Fibroblast of lung (primary cell): Measurements from ENCODE around the gene CLNK. TPM values are rescaled to one million over a fixed set of nuclear protein-coding genes. Genes with fewer than 3 reads are reported as not detected.

Source experiments
- DNase-seq, 2 donors: peaks; one replicate each; pipeline versions ENCODE4 v3.0.0 to v3.0.0-alpha.2; 2010; ENCODE audit warnings: low read depth in 2 of 2
- H2AFZ ChIP-seq: 2 replicates; pipeline ENCODE4 v1.5.1; 2012; ENCODE audit warnings: low read length, control low read depth, inconsistent platforms
- H3K27ac ChIP-seq: 2 replicates; pipeline ENCODE4 v1.5.1; 2011; ENCODE audit warnings: low read length, control low read depth; ENCODE audit not compliant: insufficient read depth
- H3K27me3 ChIP-seq: 2 replicates; pipeline ENCODE4 v1.5.1; 2011; ENCODE audit warnings: mild to moderate bottlenecking, low read length; ENCODE audit not compliant: control insufficient read depth, insufficient read depth
- H3K36me3 ChIP-seq: 2 replicates; pipeline ENCODE4 v1.5.1; 2011; ENCODE audit warnings: low read length; ENCODE audit not compliant: control insufficient read depth, insufficient read depth
- H3K4me1 ChIP-seq: 2 replicates; pipeline ENCODE4 v1.5.1; 2011; ENCODE audit warnings: low read length; ENCODE audit not compliant: control insufficient read depth, insufficient read depth; ENCODE audit errors: extremely low read depth
- H3K4me2 ChIP-seq: 2 replicates; pipeline ENCODE4 v1.5.1; 2011; ENCODE audit warnings: low read length, control low read depth; ENCODE audit not compliant: insufficient read depth; ENCODE audit errors: extremely low read depth
- H3K4me3 ChIP-seq, 4 experiments: fragments of 200-600 bp in 1 of 4; sonication (generic) in 1 of 4; replicated peaks in 1 of 4; 2 replicates each; pipeline ENCODE4 v1.5.1; 2011 to 2016; ENCODE audit warnings: low read length in 4 of 4, low read depth in 3 of 4, mild to moderate bottlenecking in 3 of 4, control low read depth in 2 of 4, inconsistent platforms in 1 of 4, mixed read lengths in 1 of 4; ENCODE audit not compliant: insufficient read depth in 1 of 4; ENCODE audit errors: control extremely low read depth in 1 of 4
- H3K79me2 ChIP-seq: 2 replicates; pipeline ENCODE4 v1.5.1; 2012; ENCODE audit warnings: mild to moderate bottlenecking, low read length, inconsistent platforms; ENCODE audit not compliant: control insufficient read depth, insufficient read depth
- H3K9ac ChIP-seq: 2 replicates; pipeline ENCODE4 v1.5.1; 2011; ENCODE audit warnings: mild to moderate bottlenecking, low read length, control low read depth; ENCODE audit not compliant: insufficient read depth
- H3K9me3 ChIP-seq: 2 replicates; pipeline ENCODE4 v1.5.1; 2012; ENCODE audit warnings: low read depth, low read length; ENCODE audit not compliant: control insufficient read depth, insufficient read depth
- H4K20me1 ChIP-seq: 2 replicates; pipeline ENCODE4 v1.5.1; 2011; ENCODE audit warnings: low read length; ENCODE audit not compliant: control insufficient read depth, insufficient read depth; ENCODE audit errors: extremely low read depth
- CTCF ChIP-seq, 2 donors: IDR thresholded peaks in 1 of 2; conservative IDR thresholded peaks in 1 of 2; 1 replicate in 1 of 2; 2 replicates in 1 of 2; pipeline ENCODE4 v1.5.1; 2011 to 2012; ENCODE audit warnings: low read length in 2 of 2, control low read depth in 1 of 2, inconsistent platforms in 1 of 2, low read depth in 1 of 2, mild to moderate bottlenecking in 1 of 2
- EZH2 ChIP-seq: IDR thresholded peaks from 2 replicates; pipeline ENCODE4 v1.5.1; 2012; ENCODE audit warnings: low read length, control low read depth, mild to moderate bottlenecking; ENCODE audit errors: missing control alignments
- polyA plus RNA-seq, 2 donors: library from polyadenylated mRNA; depleted of rRNA in 1 of 2; stranded (reverse) in 1 of 2; unstranded in 1 of 2; fragments of >200 nt; gene quantifications; 2 replicates each; pipeline ENCODE4 v1.2.1, GENCODE V29; 2011 to 2012; ENCODE audit warnings: missing spikeins in 1 of 2
- total RNA-seq: library from RNA; depleted of rRNA; stranded (reverse); fragments of >200 nt; gene quantifications from 2 replicates; pipeline ENCODE4 v1.2.1, GENCODE V29; 2014

CLNK gene
- total and polyA plus RNA-seq, 2 donors (not counting 1 experiment from before 2014, with no cell fraction given) = not detected

DNA sequence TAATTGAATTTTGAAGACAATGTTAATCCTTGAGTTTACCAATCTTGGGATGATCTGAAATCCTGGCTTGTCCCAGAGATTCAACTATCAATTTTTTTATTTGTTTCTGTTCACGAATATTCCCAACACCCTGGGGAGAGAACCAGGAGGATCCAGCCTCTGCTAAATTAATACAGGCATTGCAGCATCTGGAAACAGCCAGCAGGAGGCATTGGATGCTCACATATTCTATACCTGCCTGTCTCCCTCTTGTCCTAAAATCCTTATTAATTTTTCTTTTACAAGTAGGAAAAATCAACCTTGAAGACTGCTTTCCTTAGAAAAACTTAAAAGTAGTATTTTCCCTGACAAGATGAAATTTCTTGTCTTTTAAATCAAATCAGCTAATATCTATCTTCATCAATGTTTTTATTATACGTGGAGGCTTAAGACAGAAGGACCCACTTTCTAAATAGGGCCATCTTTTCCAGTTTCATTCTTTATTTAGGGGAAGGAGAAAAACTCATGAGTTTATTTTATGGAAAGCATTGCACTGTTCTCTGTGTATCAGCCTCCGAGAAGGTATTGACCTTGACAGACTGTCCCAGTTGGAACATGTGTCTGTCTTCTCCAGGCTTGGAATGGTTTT, 102.4 kb downstream of the CLNK start:
- no peak overlapping the region for H2AFZ ChIP-seq
- H3K27ac ChIP-seq = no peak overlapping the region
- H3K36me3 ChIP-seq = no peaks in the 10 kb centered on the region
- H3K79me2 ChIP-seq = no peaks in the 10 kb centered on the region
- peak; percentile 37 to 77 for DNase-seq
- no peaks in the 10 kb centered on the region for H4K20me1 ChIP-seq
- H3K27me3 ChIP-seq = no peaks in the 10 kb centered on the region
- H3K4me2 ChIP-seq = no peak overlapping the region
- H3K9ac ChIP-seq = no peak overlapping the region
- no peak overlapping the region for H3K4me3 ChIP-seq
- no peaks in the 10 kb centered on the region for H3K9me3 ChIP-seq
- H3K4me1 ChIP-seq = no peaks in the 10 kb centered on the region
- TF ChIP-seq CTCF (conservative IDR thresholded peaks at IDR 0.05 in 1 of 2, IDR thresholded peaks at IDR 0.05 in 1 of 2; ENCODE audit: low read depth in 1 of 2, low read length in 2 of 2) = peak; percentile 96 to 97
- no peak for TF ChIP-seq EZH2

DNA sequence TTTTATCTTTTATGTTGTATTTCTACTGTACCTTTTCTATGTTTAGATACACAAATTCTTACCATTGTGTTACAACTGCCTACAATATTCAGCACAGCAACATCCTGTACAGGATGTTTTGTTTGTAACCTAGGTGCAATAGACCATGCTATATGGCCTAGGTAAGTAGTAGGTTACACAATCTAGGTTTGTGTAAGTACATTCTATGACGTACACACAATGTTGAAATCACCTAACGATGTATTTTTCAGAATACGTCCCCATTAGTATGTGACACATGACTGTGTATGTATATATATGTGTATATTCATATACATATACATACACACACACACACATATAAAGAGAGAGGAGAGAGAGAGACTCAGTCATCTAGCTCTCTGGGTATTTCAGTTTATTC, 103.5 kb downstream of the CLNK start:
- Histone ChIP-seq H3K27ac (no peak overlapping the region), H3K4me2 (no peak overlapping the region), H3K36me3 (no peaks in the 10 kb centered on the region), H2AFZ (no peak overlapping the region), H3K9me3 (no peaks in the 10 kb centered on the region), H3K9ac (no peak overlapping the region), H3K27me3 (no peaks in the 10 kb centered on the region), H3K4me3 (no peak overlapping the region), H3K4me1 (no peaks in the 10 kb centered on the region), H3K79me2 (no peaks in the 10 kb centered on the region), H4K20me1 (no peaks in the 10 kb centered on the region)
- no peak for DNase-seq
- TF ChIP-seq CTCF (conservative IDR thresholded peaks at IDR 0.05 in 1 of 2, IDR thresholded peaks at IDR 0.05 in 1 of 2; ENCODE audit: low read depth in 1 of 2, low read length in 2 of 2) = no peak
- no peak for TF ChIP-seq EZH2

DNA sequence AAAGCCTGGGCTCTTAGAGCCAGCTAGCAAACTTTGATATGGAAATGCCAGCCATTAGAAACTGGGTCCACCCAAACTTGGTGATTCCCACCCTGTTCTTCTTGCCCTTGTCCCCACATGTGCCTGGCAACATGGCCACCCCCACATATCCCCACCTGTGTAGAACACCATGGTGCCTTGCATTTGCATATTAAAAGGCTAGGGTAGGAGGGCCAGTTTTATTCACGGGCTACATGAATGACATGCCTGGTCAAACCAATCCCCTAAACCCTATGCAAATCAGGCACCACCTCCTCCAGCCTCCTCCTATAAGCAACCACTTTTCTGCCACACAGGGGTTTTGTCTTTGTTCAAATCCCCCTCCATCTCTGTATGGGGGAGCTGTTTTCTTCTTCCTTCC, 104.9 kb downstream of the CLNK start:
- H3K27ac ChIP-seq = no peak overlapping the region
- no peak for TF ChIP-seq EZH2
- TF ChIP-seq CTCF (conservative IDR thresholded peaks at IDR 0.05 in 1 of 2, IDR thresholded peaks at IDR 0.05 in 1 of 2; ENCODE audit: low read depth in 1 of 2, low read length in 2 of 2) = no peak
- H2AFZ ChIP-seq = no peak overlapping the region
- no peaks in the 10 kb centered on the region for H3K36me3 ChIP-seq
- H3K27me3 ChIP-seq = no peaks in the 10 kb centered on the region
- no peaks in the 10 kb centered on the region for H3K4me1 ChIP-seq
- H3K9me3 ChIP-seq = no peaks in the 10 kb centered on the region
- DNase-seq = no peak
- no peaks in the 10 kb centered on the region for H4K20me1 ChIP-seq
- H3K4me3 ChIP-seq = no peak overlapping the region
- H3K9ac ChIP-seq = no peak overlapping the region
- no peak overlapping the region for H3K4me2 ChIP-seq
- no peaks in the 10 kb centered on the region for H3K79me2 ChIP-seq
